ENCODE measurements around the gene MDM2.

DNA sequence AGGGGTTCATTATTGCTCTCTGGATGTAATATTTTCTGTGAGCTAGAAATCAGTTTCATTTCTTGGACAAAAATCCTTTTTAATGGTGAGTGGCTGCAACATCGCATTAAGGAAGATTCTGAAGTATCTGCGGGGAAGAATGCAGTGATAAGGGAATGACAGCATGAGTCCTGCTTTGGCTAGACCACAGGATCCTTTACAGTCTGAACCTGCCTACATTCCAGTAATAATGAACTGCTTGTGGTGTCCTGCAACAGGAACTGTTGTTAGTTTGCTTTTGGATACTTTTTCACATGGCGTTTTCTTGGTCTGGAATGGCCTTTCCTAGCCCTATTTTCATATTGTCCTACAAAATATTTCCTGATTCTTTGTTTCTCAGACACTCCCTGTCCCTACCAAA, 15.7 kb downstream of the MDM2 start:
- TF ChIP-seq, protein P1, sequence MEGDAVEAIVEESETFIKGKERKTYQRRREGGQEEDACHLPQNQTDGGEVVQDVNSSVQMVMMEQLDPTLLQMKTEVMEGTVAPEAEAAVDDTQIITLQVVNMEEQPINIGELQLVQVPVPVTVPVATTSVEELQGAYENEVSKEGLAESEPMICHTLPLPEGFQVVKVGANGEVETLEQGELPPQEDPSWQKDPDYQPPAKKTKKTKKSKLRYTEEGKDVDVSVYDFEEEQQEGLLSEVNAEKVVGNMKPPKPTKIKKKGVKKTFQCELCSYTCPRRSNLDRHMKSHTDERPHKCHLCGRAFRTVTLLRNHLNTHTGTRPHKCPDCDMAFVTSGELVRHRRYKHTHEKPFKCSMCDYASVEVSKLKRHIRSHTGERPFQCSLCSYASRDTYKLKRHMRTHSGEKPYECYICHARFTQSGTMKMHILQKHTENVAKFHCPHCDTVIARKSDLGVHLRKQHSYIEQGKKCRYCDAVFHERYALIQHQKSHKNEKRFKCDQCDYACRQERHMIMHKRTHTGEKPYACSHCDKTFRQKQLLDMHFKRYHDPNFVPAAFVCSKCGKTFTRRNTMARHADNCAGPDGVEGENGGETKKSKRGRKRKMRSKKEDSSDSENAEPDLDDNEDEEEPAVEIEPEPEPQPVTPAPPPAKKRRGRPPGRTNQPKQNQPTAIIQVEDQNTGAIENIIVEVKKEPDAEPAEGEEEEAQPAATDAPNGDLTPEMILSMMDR (conservative IDR thresholded peaks at IDR 0.05 in 1 of 2, IDR thresholded peaks at IDR 0.05 in 1 of 2; ENCODE audit: low read depth in 1 of 2, low read length in 2 of 2): no peak
- no peak for TF ChIP-seq EZH2 (IDR thresholded peaks at IDR 0.05; ENCODE audit: low read length, missing control alignments)
